ENCODE results near the gene ADAM22.

DNA sequence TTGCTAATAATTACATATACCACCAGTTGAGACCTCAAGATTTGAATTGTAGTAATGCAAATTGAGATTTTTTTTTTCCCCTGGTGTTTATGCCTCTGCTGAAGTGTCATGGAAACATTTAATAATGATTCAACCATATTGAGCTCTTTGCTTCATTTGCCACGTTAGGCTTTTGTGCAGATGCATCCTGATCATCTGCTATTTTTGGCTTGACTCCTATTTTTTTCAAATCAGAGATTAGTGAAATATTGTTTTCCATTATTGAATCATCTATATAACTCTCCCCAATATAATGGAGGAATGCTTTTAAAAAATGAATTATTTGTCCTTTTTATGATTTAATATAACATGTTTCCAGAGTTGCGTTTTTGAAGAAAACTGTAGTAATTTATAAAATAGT lies 170.7 kb downstream of the ADAM22 start:
- TF ChIP-seq, protein P1, sequence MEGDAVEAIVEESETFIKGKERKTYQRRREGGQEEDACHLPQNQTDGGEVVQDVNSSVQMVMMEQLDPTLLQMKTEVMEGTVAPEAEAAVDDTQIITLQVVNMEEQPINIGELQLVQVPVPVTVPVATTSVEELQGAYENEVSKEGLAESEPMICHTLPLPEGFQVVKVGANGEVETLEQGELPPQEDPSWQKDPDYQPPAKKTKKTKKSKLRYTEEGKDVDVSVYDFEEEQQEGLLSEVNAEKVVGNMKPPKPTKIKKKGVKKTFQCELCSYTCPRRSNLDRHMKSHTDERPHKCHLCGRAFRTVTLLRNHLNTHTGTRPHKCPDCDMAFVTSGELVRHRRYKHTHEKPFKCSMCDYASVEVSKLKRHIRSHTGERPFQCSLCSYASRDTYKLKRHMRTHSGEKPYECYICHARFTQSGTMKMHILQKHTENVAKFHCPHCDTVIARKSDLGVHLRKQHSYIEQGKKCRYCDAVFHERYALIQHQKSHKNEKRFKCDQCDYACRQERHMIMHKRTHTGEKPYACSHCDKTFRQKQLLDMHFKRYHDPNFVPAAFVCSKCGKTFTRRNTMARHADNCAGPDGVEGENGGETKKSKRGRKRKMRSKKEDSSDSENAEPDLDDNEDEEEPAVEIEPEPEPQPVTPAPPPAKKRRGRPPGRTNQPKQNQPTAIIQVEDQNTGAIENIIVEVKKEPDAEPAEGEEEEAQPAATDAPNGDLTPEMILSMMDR (IDR thresholded peaks at IDR 0.05): no peak
- TF ChIP-seq EZH2 (IDR thresholded peaks at IDR 0.05; ENCODE audit: borderline replicate concordance, insufficient read depth, low read depth, low read length, poor library complexity, severe bottlenecking): no peak
